Muscle of leg (tissue), 11 donors: ENCODE data around the gene ST6GALNAC3. TPM values are rescaled to one million over a fixed set of nuclear protein-coding genes. Genes with fewer than 3 reads are reported as not detected.
"Not testable (repeated sequence)": the region's sequence is repeated elsewhere in the genome, so short reads cannot be mapped to it uniquely, and the experiment has no call there.

Source experiments
- DNase-seq: peaks from one replicate; pipeline ENCODE4 v3.0.0; 2013
- H3K27ac ChIP-seq: one replicate; pipeline ENCODE4 v1.5.1; 2013; ENCODE audit warnings: mild to moderate bottlenecking, low read length, control low read depth
- H3K27me3 ChIP-seq: one replicate; pipeline ENCODE4 v1.6.1; 2013; ENCODE audit warnings: low read length; ENCODE audit not compliant: control insufficient read depth, insufficient read depth
- H3K36me3 ChIP-seq: one replicate; pipeline ENCODE4 v1.6.1; 2013; ENCODE audit warnings: low read length; ENCODE audit not compliant: control insufficient read depth, insufficient read depth
- H3K4me1 ChIP-seq: one replicate; pipeline ENCODE4 v1.6.1; 2013; ENCODE audit warnings: low read length; ENCODE audit not compliant: control insufficient read depth, insufficient read depth
- H3K4me3 ChIP-seq: one replicate; pipeline ENCODE4 v1.5.1; 2013; ENCODE audit warnings: low read length, control low read depth
- H3K9me3 ChIP-seq: replicated peaks from 2 replicates; pipeline ENCODE4 v1.6.1; 2013; ENCODE audit warnings: low read depth, low read length; ENCODE audit not compliant: control insufficient read depth
- WGBS: methylation state at CpG from one replicate; pipeline ENCODE4 v1.1.5; 2013; ENCODE audit warnings: missing lambda C conversion rate; ENCODE audit not compliant: insufficient coverage; 5-methylcytosine and 5-hydroxymethylcytosine counted together
- polyA plus RNA-seq, 8 donors: library from polyadenylated mRNA; unstranded; fragments of 120-200 nt; gene quantifications; one replicate each; pipeline versions ENCODE4 v1.2.1 to v1.2.3, GENCODE V29; 2013; ENCODE audit warnings: inconsistent platforms in 1 of 8, low replicate concordance in 1 of 8; ENCODE audit not compliant: insufficient read length in 8 of 8, insufficient read depth in 1 of 8
- total RNA-seq: library from RNA; stranded (reverse); fragments of 120-200 nt; gene quantifications from one replicate; pipeline ENCODE4 v1.2.4, GENCODE V29; 2013

The ST6GALNAC3 gene
- total and polyA plus RNA-seq, 9 donors: 3.6 to 9.0 (median 6.4) TPM

DNA sequence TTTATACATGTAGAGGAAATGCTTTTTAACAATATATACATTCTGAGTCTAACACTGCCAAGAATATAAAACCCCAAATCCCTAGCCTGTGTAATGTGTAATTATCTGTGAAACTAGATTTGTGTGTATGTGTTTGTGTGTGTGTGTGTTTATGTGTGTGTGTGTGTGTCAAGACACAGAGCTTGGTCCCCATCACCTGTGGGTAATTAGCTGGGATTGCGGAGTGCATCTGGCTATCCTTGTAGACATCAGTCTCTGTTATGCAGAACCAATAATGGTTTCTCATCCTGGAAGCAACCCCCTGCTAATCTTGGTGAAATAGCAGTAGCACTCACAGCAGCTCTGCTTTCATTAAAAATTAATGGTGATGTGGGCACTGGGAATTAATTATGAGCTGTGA, 26.3 kb upstream of the ST6GALNAC3 start:
- DNase-seq: no peak
- WGBS: no CpG with 5 or more reads among the region's 1 CpG
- Histone ChIP-seq H3K27ac (no peak overlapping the region), H3K27me3 (no peaks in the 10 kb centered on the region), H3K36me3 (no peaks in the 10 kb centered on the region), H3K4me3 (no peak overlapping the region), H3K9me3 (no peaks in the 10 kb centered on the region), H3K4me1 (no peaks in the 10 kb centered on the region)

DNA sequence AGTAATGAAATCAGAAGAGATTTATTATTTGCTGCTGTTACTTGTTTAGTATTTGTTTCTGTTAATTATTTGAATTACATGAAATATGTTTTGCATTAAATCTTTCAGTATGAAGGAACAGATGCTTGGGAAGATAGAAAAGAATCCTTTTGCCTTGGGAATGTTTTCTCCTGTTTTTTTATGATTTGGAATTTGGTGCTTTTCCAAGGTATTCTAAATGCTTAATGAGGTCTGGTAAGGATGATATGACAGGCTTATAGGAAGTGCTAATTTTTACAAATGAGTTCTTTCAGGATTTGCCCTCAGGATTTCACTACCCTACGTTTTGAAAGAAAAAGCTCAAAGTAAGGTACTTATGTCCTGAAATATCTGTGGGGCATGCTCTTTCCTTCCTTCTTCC, 25.6 kb upstream of the ST6GALNAC3 start:
- no CpG with 5 or more reads among the region's 1 CpG for WGBS
- H3K27ac ChIP-seq: no peak overlapping the region

DNA sequence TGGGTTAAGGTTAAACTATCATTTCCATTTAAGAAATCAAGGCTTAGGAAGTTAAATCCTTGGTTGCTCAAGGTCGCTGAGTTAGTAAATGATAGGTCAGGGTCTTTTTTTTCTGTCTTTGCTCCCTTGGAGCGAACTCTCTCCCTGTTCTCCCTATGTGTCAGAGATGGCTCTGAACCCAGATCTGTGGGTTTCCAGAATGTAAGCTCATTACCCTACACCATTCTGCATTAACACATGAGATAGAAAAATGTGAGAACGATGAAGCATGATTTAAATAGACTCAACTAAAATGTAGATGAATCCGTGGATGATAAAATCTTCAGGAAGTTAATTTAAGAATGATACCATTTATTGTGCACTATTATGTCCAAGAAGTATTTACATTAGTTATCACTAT, 25.0 kb upstream of the ST6GALNAC3 start:
- Histone ChIP-seq H3K27ac (no peak overlapping the region), H3K9me3 (no peaks in the 10 kb centered on the region), H3K4me1 (no peaks in the 10 kb centered on the region), H3K27me3 (no peaks in the 10 kb centered on the region), H3K36me3 (no peaks in the 10 kb centered on the region), H3K4me3 (no peak overlapping the region)
- DNase-seq: no peak
- no CpG with 5 or more reads among the region's 4 CpGs for WGBS

More for the DNA sequence above, 25.6 kb upstream of the ST6GALNAC3 start:
- Histone ChIP-seq H3K4me3 (no peak overlapping the region), H3K36me3 (no peaks in the 10 kb centered on the region), H3K27me3 (no peaks in the 10 kb centered on the region), H3K4me1 (no peaks in the 10 kb centered on the region), H3K9me3 (no peaks in the 10 kb centered on the region)
- no peak for DNase-seq

DNA sequence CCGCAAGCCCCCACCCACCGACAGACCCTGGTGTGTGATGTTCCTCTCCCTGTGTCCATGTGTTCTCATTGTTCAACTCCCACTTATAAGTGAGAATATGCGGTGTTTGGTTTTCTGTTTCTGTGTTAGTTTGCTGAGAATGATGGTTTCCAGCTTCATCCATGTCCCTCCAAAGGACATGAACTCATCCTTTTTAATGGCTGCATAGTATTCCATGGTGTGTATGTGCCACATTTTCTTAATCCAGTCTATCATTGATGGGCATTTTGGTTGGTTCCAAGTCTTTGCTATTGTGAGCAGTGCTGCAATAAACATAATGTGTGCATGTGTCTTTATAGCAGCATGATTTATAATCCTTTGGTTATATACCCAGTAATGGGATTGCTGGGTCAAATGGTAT, 24.5 kb upstream of the ST6GALNAC3 start:
- DNase-seq, H3K27ac ChIP-seq, H3K27me3 ChIP-seq, H3K4me3 ChIP-seq, H3K36me3 ChIP-seq, H3K9me3 ChIP-seq, H3K4me1 ChIP-seq: not testable (repeated sequence)
- no CpG with 5 or more reads among the region's 3 CpGs for WGBS

DNA sequence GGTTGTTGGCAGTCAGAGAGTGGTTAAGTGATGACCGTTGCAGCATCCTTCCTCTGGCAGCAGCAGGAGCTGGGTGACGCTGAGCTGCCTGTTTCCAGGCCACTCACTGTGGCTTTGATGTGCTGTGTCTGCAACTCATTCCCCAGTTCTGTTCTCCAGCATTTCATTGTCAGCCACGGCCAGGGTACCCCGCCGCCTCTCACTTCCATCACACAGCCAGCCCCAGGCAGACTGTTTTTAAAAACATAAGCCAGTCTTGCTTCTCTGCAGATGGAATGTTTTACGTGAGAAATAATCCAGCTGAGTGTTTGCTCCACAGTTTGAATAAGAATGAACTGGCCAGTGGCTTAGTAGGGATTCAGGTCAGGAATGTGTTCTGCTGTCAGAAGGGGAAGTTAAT, 21.5 kb upstream of the ST6GALNAC3 start:
- H3K4me3 ChIP-seq: no peak overlapping the region
- H3K36me3 ChIP-seq: no peaks in the 10 kb centered on the region
- no peaks in the 10 kb centered on the region for H3K9me3 ChIP-seq
- no peak overlapping the region for H3K27ac ChIP-seq
- DNase-seq: no peak
- WGBS: 27% methylated on average over 2 of the region's 6 CpGs
- no peaks in the 10 kb centered on the region for H3K27me3 ChIP-seq
- H3K4me1 ChIP-seq: no peaks in the 10 kb centered on the region

DNA sequence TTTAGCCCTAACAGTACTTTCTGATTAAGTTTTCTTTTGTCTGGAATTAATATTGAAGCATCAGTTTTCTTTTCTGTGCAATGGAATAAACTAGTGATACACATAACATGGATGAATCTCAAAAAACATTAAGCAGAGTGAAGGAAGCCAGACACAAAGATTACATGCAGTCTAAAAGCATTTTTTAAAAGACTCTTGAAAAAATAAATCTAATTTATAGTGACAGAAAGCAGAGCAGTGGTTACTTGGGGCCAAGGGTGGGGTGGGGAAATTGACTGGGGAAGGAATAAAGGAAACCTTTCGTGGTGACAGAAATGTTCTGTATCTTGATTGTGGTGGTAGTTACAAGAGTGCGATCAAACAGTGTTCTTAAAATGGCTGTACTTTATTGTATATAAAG, 20.2 kb upstream of the ST6GALNAC3 start:
- Histone ChIP-seq H3K9me3 (no peaks in the 10 kb centered on the region), H3K36me3 (no peaks in the 10 kb centered on the region), H3K4me3 (no peak overlapping the region), H3K4me1 (no peaks in the 10 kb centered on the region), H3K27me3 (no peaks in the 10 kb centered on the region), H3K27ac (no peak overlapping the region)
- DNase-seq: no peak
- WGBS: 20% methylated on average over 1 of the region's 2 CpGs

DNA sequence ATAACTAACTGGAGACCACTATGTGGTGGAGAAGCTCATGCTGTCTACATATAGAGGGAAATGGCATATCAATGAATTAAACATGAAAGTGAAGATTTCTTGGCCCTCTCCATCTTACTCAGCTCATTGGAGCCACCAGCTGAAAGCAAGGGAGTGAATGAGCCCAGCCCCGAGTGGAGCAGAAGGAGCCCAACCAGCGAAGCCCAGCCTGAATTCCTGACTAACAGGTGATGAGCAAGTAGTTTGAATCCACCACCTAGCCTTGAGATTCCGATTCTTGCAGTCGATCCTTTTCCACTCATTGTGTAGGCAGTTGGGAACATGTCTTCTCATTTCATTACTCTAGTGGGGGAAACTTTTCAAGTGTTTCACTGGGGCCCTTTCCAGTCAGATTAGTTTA, 18.6 kb upstream of the ST6GALNAC3 start:
- Histone ChIP-seq H3K4me1 (no peaks in the 10 kb centered on the region), H3K9me3 (no peaks in the 10 kb centered on the region), H3K27ac (no peak overlapping the region), H3K36me3 (no peaks in the 10 kb centered on the region), H3K4me3 (no peak overlapping the region), H3K27me3 (no peaks in the 10 kb centered on the region)
- no peak for DNase-seq
- WGBS: 83% methylated on average over 2 of the region's 4 CpGs

DNA sequence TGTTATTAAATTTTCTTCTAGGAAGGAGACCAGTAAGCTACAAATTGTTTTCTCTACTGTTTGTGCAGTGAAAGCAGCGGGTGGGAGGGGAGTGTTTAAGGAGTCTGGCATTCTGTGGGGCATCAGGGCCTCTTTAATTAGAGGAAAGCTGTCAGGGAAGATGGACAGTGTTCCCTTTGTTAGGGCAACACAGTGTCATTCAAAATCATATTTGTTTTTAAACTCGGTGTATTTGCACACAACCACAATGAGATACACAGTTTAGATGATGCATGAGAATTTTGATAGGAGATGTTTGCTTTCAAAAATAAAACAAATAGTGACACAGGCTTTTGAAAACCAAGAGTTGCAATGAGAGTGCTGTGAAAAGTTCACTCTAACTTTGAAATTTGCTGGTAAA, 15.1 kb upstream of the ST6GALNAC3 start:
- H3K4me1 ChIP-seq: no peaks in the 10 kb centered on the region
- DNase-seq: no peak
- H3K4me3 ChIP-seq: no peak overlapping the region
- H3K27me3 ChIP-seq: no peaks in the 10 kb centered on the region
- H3K27ac ChIP-seq: no peak overlapping the region
- H3K9me3 ChIP-seq: no peaks in the 10 kb centered on the region
- WGBS: no CpG with 5 or more reads among the region's 2 CpGs
- no peaks in the 10 kb centered on the region for H3K36me3 ChIP-seq

DNA sequence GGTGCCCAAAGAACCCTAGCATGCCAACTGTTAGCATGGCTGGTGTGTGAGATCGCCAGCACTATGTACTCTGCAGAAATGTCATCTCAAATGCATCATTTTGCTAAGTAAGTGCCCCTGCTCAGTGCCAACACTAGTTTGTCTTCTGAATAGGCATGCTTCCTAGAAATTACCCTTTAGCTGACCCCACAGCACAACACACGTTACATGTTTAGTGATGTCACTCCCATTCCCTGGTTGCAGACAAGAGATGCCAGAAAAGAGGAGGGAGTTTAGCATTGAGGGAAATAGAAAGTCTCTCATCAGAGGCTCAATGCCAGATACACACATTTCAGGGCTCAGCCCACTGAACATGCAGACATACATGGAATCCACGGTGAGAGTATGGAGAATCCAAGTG, 9.3 kb upstream of the ST6GALNAC3 start:
- no peak for DNase-seq
- Histone ChIP-seq H3K27me3 (no peaks in the 10 kb centered on the region), H3K9me3 (no peaks in the 10 kb centered on the region), H3K4me1 (peaks cover 5% of the 10 kb centered on the region), H3K27ac (no peak overlapping the region), H3K4me3 (no peak overlapping the region), H3K36me3 (no peaks in the 10 kb centered on the region)
- WGBS: 80% methylated on average over 1 of the region's 3 CpGs

DNA sequence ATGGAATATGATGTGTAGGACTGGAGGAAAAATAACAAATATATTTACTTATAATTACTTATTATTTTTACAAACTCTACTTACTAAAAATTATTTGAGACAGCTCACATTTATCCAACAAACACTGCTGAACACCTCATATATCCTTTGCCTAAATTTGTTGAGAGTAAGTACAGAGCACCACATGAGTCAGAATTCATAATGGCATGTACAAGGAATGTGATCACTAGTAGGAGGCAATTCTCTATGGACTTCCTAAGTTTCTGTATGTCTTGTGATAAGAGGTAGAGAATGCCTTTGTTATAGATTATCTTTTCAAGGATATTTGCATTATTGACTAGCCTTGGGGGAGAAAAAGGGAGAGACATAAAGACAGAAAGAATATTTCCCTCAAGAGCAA, 8.2 kb upstream of the ST6GALNAC3 start:
- no peaks in the 10 kb centered on the region for H3K36me3 ChIP-seq
- no peak for DNase-seq
- no peaks in the 10 kb centered on the region for H3K27me3 ChIP-seq
- no peak overlapping the region for H3K4me3 ChIP-seq
- H3K27ac ChIP-seq: no peak overlapping the region
- peaks cover 5% of the 10 kb centered on the region for H3K4me1 ChIP-seq
- no peaks in the 10 kb centered on the region for H3K9me3 ChIP-seq

DNA sequence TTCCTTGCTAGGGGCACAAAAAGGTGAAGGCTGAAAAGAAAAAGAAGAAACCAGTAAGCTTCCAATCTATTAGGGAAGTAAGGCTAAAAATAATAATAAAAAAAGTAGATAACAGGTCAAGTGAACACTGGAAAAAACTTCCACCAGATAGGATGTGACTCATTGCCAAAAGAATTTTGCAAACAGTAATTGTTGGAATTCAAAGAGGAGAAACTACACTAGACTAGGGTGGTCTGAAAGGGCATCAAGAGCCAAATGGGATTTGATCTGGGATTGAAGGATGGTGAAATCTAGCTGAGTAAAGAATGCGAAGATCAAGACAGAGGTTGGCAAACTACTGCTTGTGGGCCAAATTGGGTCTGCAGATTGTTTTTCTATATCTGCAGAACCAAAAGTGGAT, 6.0 kb upstream of the ST6GALNAC3 start:
- peak overlapping the region; percentile 51 for H3K27ac ChIP-seq
- H3K4me3 ChIP-seq: no peak overlapping the region
- H3K36me3 ChIP-seq: no peaks in the 10 kb centered on the region
- DNase-seq: no peak
- no peaks in the 10 kb centered on the region for H3K9me3 ChIP-seq
- H3K27me3 ChIP-seq: peaks cover under 1% of the 10 kb centered on the region
- WGBS: no CpG with 5 or more reads among the region's 1 CpG
- H3K4me1 ChIP-seq: peaks cover 5% of the 10 kb centered on the region
